NK-92 (cell line): ENCODE results near the gene CRACR2B.

Source experiments
- DNase-seq: peaks from one replicate; lab custom pipeline; 2025; ENCODE audit not compliant: unreplicated experiment; lab: John Stamatoyannopoulos, UW

The CRACR2B gene

GRCh38 chr11:794766-795633 is 32.7 kb upstream of the CRACR2B start:
- DNase-seq = no peak

GRCh38 chr11:795634-796564 is 31.8 kb upstream of the CRACR2B start:
- peak; percentile 38 for DNase-seq

- DNase-seq = no peak
Measured at GRCh38 chr11:796565-797295, 31.0 kb upstream of the CRACR2B start.

- DNase-seq = no peak
Measured at GRCh38 chr11:797296-798092, 30.2 kb upstream of the CRACR2B start.

- no peak for DNase-seq
Measured at GRCh38 chr11:798093-798713, 29.5 kb upstream of the CRACR2B start, which contains the start of gene SLC25A22. Gene SLC25A22, minus strand, starts transcription at chr11:798281. Its CDS starts 3,275 bp downstream, at chr11:795006.

- DNase-seq = no peak
Measured at GRCh38 chr11:799641-800316, 27.9 kb upstream of the CRACR2B start.

GRCh38 chr11:800473-800872 is 27.2 kb upstream of the CRACR2B start:
- DNase-seq = no peak

GRCh38 chr11:801097-801780 is 26.5 kb upstream of the CRACR2B start:
- DNase-seq = no peak

- DNase-seq = no peak
Measured at GRCh38 chr11:802018-802617, 25.6 kb upstream of the CRACR2B start.

GRCh38 chr11:802693-803466 is 24.8 kb upstream of the CRACR2B start:
- no peak for DNase-seq

GRCh38 chr11:803467-803742 is 24.3 kb upstream of the CRACR2B start:
- DNase-seq = no peak

- DNase-seq = no peak
Measured at GRCh38 chr11:803770-804598, 23.7 kb upstream of the CRACR2B start.

- DNase-seq = no peak
Measured at GRCh38 chr11:804599-804964, 23.1 kb upstream of the CRACR2B start.

GRCh38 chr11:808427-809286 is 19.1 kb upstream of the CRACR2B start:
- DNase-seq = no peak

GRCh38 chr11:809287-810039 is 18.3 kb upstream of the CRACR2B start, which contains the start of gene RPLP2:
Gene RPLP2, plus strand, starts transcription at chr11:809967. Its CDS starts 268 bp downstream, at chr11:810235.
- peak; percentile 81 for DNase-seq
